ENCODE measurements around the gene SEPTIN6.

Gene SEPTIN6

GRCh38 chrX:119693040-119693995 is at the start of gene SEPTIN6:
Gene SEPTIN6, minus strand, starts transcription at chrX:119693168. Its CDS starts 63 bp downstream, at chrX:119693105.
- peak; percentile 94 for DNase-seq

- no peak for DNase-seq
Measured at GRCh38 chrX:119738742-119739141, 45.8 kb upstream of the SEPTIN6 start.

GRCh38 chrX:119736206-119736764 is 43.3 kb upstream of the SEPTIN6 start:
- no peak for DNase-seq

GRCh38 chrX:119735467-119735866 is 42.5 kb upstream of the SEPTIN6 start:
- no peak for DNase-seq

GRCh38 chrX:119734897-119735339 is 42.0 kb upstream of the SEPTIN6 start:
- DNase-seq = peak; percentile 86

- DNase-seq = peak; percentile 45
Measured at GRCh38 chrX:119729408-119730201, 36.6 kb upstream of the SEPTIN6 start.

GRCh38 chrX:119728487-119728886 is 35.5 kb upstream of the SEPTIN6 start:
- no peak for DNase-seq

- peak; percentile 40 for DNase-seq
Measured at GRCh38 chrX:119726900-119727555, 34.1 kb upstream of the SEPTIN6 start.

GRCh38 chrX:119721926-119722325 is 29.0 kb upstream of the SEPTIN6 start:
- no peak for DNase-seq

- no peak for DNase-seq
Measured at GRCh38 chrX:119721487-119721886, 28.5 kb upstream of the SEPTIN6 start.

- DNase-seq = no peak
Measured at GRCh38 chrX:119709630-119710029, 16.7 kb upstream of the SEPTIN6 start.

GRCh38 chrX:119708936-119709335 is 16.0 kb upstream of the SEPTIN6 start:
- DNase-seq = no peak

- no peak for DNase-seq
Measured at GRCh38 chrX:119706616-119707015, 13.6 kb upstream of the SEPTIN6 start.

- peak; percentile 23 for DNase-seq
Measured at GRCh38 chrX:119698845-119699244, 5.9 kb upstream of the SEPTIN6 start.

GRCh38 chrX:119696251-119696890 is 3.4 kb upstream of the SEPTIN6 start:
- DNase-seq = no peak

- DNase-seq = no peak
Measured at GRCh38 chrX:119695535-119696050, 2.6 kb upstream of the SEPTIN6 start.

- DNase-seq = no peak
Measured at GRCh38 chrX:119694601-119695534, 1.9 kb upstream of the SEPTIN6 start.

- DNase-seq = no peak
Measured at GRCh38 chrX:119693996-119694451, 1.1 kb upstream of the SEPTIN6 start.

- DNase-seq = peak; percentile 36
Measured at GRCh38 chrX:119692191-119693039, 553 bp downstream of the SEPTIN6 start.
